ENCODE data around the gene BCL2.

BCL2 gene

DNA sequence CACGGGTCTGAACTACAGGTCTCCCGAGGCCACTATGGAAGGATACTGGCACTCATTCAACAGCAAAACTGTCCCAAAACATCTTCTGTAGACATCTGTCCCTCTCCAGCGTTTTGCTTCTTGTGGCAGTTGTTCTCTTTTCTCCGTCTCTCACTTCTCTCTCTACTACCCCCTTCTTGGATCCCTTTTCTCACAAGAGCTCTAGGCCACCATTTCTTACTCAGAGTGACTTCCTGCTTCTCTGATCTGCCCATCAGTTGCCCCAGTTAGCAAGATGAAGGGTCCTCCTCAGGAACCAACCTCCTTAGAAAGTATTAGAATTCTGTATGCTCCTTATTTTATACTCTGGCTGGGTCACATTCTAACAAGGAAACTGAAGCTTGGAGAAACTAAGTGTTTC is 32.6 kb downstream of the BCL2 start:
- DNase-seq (ENCODE audit: low read depth, low spot score), result no peak

- no peak for DNase-seq (ENCODE audit: low read depth, low spot score)
Observed at GRCh38 chr18:63284827-63285733, 34.5 kb downstream of the BCL2 start.

GRCh38 chr18:63284173-63284799 is 35.3 kb downstream of the BCL2 start:
- DNase-seq (ENCODE audit: low read depth, low spot score), result no peak

DNA sequence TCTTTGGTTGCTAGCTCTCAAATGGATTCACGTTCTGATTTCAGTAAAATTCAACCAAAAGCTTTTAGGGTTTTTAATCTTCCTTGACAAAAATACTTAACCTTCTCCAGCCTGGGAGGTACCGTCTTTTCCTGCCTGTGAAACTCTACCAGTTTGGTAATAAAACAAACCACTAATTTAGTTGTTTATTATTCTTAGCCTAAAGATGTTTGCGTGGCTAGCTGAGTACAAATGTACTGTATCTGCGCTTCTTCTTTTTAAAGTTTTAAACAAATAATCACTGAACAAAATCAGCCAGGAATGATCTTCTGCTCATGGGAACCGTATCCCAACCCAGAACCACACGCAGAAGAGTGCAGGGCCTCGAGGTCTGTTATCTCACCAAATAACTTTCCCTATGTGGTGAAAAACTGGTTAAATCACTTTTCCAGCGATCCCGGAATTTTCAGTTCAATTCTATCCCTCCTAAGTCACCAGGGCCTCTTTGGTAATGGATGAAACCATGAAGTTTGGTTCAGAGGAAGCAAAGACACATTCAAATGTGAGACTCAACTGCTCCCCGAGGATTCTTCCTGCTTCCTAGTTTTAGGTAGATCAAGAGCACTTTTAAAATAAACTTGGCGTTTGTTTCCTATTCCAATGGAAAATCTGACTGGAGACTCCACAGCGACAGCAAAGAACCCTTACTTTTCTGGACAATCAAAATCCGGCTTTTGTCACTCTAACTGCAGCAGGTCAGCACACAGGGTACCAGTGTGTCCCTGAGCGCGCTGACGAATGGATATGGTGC is 36.1 kb downstream of the BCL2 start:
- DNase-seq (ENCODE audit: low read depth, low spot score), result no peak

DNA sequence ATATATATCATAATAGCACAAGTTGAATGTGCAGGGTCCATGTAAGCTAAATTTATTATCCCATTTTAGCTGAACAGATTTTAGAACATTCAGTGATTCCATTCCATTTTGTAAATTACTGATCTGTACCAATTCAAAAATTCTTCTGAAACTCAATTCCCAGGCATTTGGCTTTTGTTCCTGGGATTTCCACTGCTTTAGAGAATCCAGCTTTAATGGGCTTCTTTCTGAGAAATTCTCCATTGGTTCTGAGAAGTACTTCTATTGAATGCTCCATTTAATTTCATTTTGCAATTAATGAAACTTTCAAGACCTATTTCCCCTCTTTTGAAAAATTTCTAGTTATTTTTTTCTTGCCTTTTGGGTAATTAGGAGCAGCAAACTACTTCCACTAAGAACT is 36.8 kb downstream of the BCL2 start:
- DNase-seq (ENCODE audit: low read depth, low spot score), result no peak

GRCh38 chr18:63273222-63273927 is 46.2 kb downstream of the BCL2 start:
- no peak for DNase-seq (ENCODE audit: low read depth, low spot score)

GRCh38 chr18:63272638-63273037 is 46.9 kb downstream of the BCL2 start:
- no peak for DNase-seq (ENCODE audit: low read depth, low spot score)

GRCh38 chr18:63271881-63272299 is 47.7 kb downstream of the BCL2 start:
- DNase-seq (ENCODE audit: low read depth, low spot score), result no peak

DNA sequence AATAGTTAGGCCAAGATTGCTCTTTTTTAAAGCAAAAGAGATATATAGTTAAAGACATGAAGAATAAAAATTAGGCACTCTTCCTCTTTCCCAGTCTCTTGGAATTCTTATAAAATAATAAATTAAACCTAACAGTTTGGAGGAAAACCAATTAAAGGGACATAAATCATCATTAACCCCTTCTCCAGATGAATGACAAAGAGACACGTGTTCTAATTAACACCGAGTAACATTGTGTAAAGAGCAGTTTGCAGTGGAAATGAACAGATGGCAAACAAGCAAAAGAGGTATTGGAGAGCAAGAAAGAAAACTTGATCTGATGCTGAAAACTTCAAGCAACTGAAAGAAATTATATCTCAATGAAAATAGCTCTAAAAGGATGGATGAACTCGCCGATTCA is 48.4 kb downstream of the BCL2 start:
- DNase-seq (ENCODE audit: low read depth, low spot score), result no peak

DNA sequence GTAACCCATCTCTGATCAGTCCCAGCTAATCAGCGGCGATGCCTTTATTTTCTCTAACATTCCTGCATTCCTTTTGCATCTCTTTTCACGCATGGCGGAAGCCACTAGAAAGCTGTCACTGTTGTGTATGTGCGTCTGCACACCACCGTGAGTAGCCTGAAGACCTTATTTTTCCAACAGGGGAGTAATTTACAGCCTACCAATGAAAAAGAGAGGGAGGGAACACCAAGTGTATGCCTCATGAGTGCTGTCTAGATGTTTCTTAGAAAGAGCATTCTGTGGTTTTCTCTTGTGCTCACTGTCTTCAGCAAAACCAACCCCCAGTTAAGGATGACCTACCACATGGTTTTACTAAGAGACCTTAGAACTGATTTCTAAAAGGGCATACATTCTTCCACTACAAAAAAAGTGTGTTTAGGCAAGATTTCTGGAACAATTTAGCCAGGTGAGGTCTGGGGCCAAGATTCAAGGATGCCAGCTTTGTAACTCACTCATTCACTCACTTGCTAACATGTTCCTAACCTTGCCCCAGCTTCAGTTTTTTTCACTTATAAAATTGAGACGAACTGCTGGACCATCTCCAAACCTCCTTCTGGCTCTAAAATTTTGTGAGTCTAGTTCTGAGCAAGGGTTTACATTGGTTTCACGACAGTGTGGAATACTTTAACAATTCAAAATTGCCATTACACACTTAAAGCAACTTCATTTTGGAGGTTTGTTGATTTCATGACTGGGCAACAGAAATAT is 51.4 kb downstream of the BCL2 start:
- no peak for DNase-seq (ENCODE audit: low read depth, low spot score)

GRCh38 chr18:63266888-63267790 is 52.4 kb downstream of the BCL2 start:
- no peak for DNase-seq (ENCODE audit: low read depth, low spot score)

DNA sequence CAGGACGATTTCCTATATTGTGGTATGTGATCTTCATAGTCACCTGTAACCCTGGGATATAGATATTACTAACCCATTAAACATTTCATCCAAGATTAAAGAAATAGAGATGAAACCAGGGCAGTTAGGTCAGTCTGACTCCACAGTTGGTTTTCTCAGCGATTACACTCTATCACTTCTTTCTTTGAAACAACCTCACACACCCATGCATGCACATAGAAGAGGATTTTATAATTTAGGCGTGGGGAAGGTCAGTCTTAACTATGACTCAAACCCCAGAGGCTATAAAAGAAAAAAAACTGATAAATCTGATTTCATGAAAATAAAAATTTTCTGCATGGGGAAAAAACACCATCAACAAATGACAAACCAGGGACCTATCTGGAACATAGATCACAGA is 54.2 kb downstream of the BCL2 start:
- no peak for DNase-seq (ENCODE audit: low read depth, low spot score)

DNA sequence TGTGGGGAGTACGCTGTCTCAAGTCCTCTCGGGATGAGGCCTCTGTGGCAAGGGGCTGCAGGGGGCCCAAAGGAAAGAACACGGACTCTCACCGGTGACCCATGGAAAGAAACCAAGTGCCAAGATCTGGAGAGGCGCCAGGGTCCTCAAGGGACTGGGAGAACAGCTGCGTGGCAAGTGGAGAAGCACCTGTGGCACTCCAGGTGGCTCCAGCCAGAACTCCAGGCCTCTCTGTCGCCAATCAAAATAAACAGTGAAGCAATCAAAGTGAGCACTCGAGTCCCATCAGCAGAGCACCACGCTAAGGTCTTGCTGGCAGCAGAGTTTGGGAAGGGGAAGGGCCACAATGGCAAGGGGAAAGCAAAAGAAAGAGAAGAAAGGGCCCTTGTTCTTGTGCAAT is 54.7 kb downstream of the BCL2 start:
- DNase-seq (ENCODE audit: low read depth, low spot score), result no peak

DNA sequence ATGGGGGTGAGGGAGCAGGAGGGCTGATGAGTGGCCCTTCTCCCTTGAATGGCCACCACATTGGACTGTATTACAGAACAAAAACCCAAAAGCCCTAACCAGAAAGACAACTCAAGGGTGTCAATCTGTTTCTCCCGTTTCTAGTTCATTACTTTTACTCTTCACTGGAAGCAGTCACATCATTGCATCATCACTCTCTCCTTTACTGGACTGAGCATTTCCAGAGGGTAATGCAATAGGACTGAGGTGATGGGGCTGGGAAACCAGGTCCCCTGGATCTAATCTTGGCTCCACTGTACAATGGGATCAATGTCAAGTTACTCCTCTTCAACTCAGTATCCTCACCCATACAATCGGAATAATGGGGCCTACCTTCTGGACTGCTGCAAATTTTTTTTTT is 56.1 kb downstream of the BCL2 start:
- no peak for DNase-seq (ENCODE audit: low read depth, low spot score)

DNA sequence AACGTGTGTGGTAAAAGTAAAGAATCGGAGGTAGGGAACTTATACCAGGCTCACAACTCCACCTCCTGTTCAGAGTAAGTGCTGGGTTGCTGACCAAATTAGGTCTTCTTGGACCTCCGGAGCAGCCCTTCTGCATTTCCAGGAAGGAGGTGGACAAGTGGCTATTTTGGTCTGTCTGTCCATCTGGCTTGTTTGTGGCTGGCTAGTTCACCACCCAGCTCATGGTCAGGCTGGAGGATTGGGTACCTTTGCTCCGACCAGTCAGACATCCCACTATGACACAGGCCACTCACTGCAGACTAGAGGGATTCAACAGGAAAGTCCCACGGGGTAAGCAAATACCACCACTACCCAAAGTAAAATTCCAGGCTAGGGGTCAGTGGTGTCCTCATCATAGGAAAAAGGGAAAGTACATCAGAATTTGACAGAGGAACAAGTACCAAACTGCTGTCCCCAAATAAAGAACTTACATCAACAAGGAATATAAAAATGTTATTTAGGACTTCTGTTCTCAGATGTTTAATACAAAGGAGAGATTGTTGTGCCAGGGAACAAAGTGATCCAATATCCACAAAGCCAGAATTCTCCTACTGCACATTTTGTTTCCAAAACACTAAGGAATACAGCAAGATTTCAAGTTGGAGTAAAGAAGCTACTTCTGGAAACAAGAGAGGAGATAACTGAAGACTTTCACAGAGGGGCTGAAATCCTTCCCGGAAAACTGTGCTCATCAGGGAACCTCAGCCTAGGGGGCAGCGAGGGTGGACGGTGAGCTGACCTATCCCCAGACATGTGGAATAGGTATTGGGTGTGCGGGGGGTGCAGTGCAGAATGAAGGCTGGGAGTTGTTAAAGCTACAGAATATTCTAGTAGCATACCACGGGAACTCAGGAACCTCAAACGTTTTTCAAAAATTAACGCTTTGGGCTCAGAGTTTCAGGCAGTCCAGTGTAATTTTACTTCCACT is 56.9 kb downstream of the BCL2 start:
- DNase-seq (ENCODE audit: low read depth, low spot score), result no peak

- DNase-seq (ENCODE audit: low read depth, low spot score), result no peak
Observed at GRCh38 chr18:63261029-63261428, 58.5 kb downstream of the BCL2 start.

DNA sequence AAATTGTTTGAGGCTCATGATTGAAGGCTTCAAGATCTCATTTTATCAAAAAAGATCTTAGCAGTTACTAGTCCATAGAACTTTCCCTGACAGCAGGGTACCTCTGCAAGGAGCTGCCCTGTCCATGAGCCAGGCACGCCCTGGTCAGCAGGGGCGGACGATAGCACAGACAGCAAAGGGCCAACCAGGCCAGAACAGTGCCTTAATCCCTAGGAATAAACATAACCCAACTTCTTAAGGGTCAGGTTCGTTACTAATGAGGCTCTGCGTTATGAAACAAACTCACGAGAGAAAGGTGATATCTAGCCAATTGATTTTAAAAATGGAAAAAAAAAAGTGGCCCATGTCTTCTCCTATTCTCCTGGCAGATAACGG is 59.2 kb downstream of the BCL2 start:
- DNase-seq (ENCODE audit: low read depth, low spot score), result no peak

DNA sequence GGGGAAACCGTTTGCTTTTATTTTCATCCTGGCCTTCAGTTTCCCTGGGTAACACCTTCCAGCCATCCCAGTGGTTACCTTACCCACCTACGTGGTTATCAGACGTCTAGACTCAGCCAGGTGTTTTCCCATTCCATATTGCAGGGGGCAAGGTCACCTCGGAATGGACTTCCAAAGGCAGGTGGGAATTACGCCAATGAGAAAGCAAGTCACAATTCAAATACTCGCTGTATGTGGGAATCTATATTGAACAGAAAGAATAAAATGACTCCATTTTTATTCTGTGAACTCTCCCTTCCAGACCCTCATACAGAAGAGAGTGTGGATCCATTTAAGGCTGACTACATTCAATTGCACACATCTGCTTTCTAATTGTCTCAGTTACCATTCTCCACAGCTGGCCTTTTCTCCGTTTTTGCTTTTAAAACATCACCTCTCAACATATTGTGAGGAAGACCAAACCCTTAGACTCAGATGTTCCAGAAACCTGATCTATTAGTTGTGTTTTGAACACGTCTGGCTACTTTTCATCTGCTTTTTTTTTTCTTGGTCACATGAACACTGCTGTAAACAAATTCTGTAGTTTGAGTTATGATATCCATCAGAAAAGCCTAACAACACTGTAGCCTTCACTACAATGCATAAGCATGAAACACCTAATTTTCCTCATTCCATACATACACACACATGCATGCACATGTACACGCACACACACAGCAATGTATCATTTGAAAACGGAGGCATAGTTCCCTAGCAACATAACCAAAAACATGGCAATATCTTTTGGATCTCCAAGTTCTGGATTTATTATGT is 59.8 kb downstream of the BCL2 start:
- no peak for DNase-seq (ENCODE audit: low read depth, low spot score)
